Liver (tissue), 9 donors: Measurements from ENCODE around the gene KLK1. TPM values are rescaled to one million over a fixed set of nuclear protein-coding genes. Genes with fewer than 3 reads are reported as not detected.

Experiments
- DNase-seq: peaks from one replicate; pipeline ENCODE4 v3.0.0-alpha.2; 2017; ENCODE audit warnings: low spot score
- H3K27ac ChIP-seq, 2 donors: one replicate each; pipeline ENCODE4 v1.7.0; 2013; ENCODE audit warnings: inconsistent platforms in 2 of 2, low read length in 2 of 2, control low read depth in 1 of 2, low read depth in 1 of 2, mild to moderate bottlenecking in 1 of 2
- H3K27me3 ChIP-seq, 4 donors: one replicate each; pipeline versions ENCODE4 v1.6.1 to v1.7.0; 2013; ENCODE audit warnings: low read length in 3 of 4, inconsistent platforms in 1 of 4, mild to moderate bottlenecking in 1 of 4, moderate library complexity in 1 of 4; ENCODE audit not compliant: control insufficient read depth in 4 of 4, insufficient read depth in 4 of 4
- H3K36me3 ChIP-seq, 4 donors: one replicate each; pipeline versions ENCODE4 v1.6.1 to v1.7.0; 2013; ENCODE audit warnings: low read length in 3 of 4, mild to moderate bottlenecking in 3 of 4, low read depth in 1 of 4, moderate library complexity in 1 of 4; ENCODE audit not compliant: control insufficient read depth in 4 of 4, insufficient read depth in 3 of 4
- H3K4me1 ChIP-seq, 4 donors: one replicate each; pipeline versions ENCODE4 v1.6.1 to v1.7.0; 2013; ENCODE audit warnings: low read length in 3 of 4, mild to moderate bottlenecking in 3 of 4, moderate library complexity in 1 of 4; ENCODE audit not compliant: control insufficient read depth in 4 of 4, insufficient read depth in 4 of 4
- H3K4me3 ChIP-seq, 3 donors: one replicate each; pipeline versions ENCODE4 v1.6.1 to v1.7.0; 2013; ENCODE audit warnings: low read length in 3 of 3, control low read depth in 1 of 3, low read depth in 1 of 3, mild to moderate bottlenecking in 1 of 3
- H3K9ac ChIP-seq, 2 donors: one replicate each; pipeline ENCODE4 v1.7.0; 2013; ENCODE audit warnings: low read length in 2 of 2, mild to moderate bottlenecking in 2 of 2, moderate library complexity in 2 of 2, control low read depth in 1 of 2, low read depth in 1 of 2
- H3K9me3 ChIP-seq, 4 donors: one replicate each; pipeline versions ENCODE4 v1.6.1 to v1.7.0; 2013; ENCODE audit warnings: low read length in 3 of 4; ENCODE audit not compliant: control insufficient read depth in 4 of 4
- ATF3 ChIP-seq: IDR thresholded peaks from 2 replicates; pipeline ENCODE4 v1.6.1; 2016; ENCODE audit warnings: antibody characterized with exemption
- EGR1 ChIP-seq, 2 donors: IDR thresholded peaks; 2 replicates each; pipeline ENCODE4 v1.6.1; 2016 to 2018; ENCODE audit warnings: antibody characterized with exemption in 2 of 2, low read depth in 2 of 2
- FOXA1 ChIP-seq: IDR thresholded peaks from 2 replicates; pipeline ENCODE4 v1.6.1; 2016; ENCODE audit warnings: antibody characterized with exemption
- FOXA2 ChIP-seq: IDR thresholded peaks from 2 replicates; pipeline ENCODE4 v1.6.1; 2016; ENCODE audit warnings: antibody characterized with exemption
- GABPA ChIP-seq, 2 donors: IDR thresholded peaks in 1 of 2; conservative IDR thresholded peaks in 1 of 2; 2 replicates each; pipeline ENCODE4 v1.6.1; 2016; ENCODE audit warnings: antibody characterized with exemption in 2 of 2, mild to moderate bottlenecking in 1 of 2, moderate library complexity in 1 of 2
- HNF4A ChIP-seq, 2 donors: conservative IDR thresholded peaks; 2 replicates each; pipeline ENCODE4 v1.6.1; 2016; ENCODE audit warnings: antibody characterized with exemption in 2 of 2, mild to moderate bottlenecking in 2 of 2
- HNF4G ChIP-seq: IDR thresholded peaks from 2 replicates; pipeline ENCODE4 v1.6.1; 2016; ENCODE audit warnings: antibody characterized with exemption
- JUND ChIP-seq, 2 donors: IDR thresholded peaks; 2 replicates each; pipeline ENCODE4 v1.6.1; 2016; ENCODE audit warnings: antibody characterized with exemption in 2 of 2
- MAX ChIP-seq: IDR thresholded peaks from 2 replicates; pipeline ENCODE4 v1.6.1; 2016; ENCODE audit warnings: antibody characterized with exemption
- NR2F2 ChIP-seq: IDR thresholded peaks from 2 replicates; pipeline ENCODE4 v1.6.1; 2016; ENCODE audit warnings: antibody characterized with exemption
- RAD21 ChIP-seq, 2 donors: IDR thresholded peaks; 2 replicates each; pipeline ENCODE4 v1.6.1; 2016; ENCODE audit warnings: antibody characterized with exemption in 2 of 2, mild to moderate bottlenecking in 2 of 2
- REST ChIP-seq: IDR thresholded peaks from 2 replicates; pipeline ENCODE4 v1.6.1; 2016; ENCODE audit warnings: antibody characterized with exemption, mild to moderate bottlenecking
- RXRA ChIP-seq, 2 donors: IDR thresholded peaks; 2 replicates each; pipeline ENCODE4 v1.6.1; 2017 to 2018; ENCODE audit warnings: antibody characterized with exemption in 2 of 2, mild to moderate bottlenecking in 1 of 2
- SP1 ChIP-seq: IDR thresholded peaks from 2 replicates; pipeline ENCODE4 v1.6.1; 2018; ENCODE audit warnings: antibody characterized with exemption, mild to moderate bottlenecking
- TAF1 ChIP-seq: conservative IDR thresholded peaks from 2 replicates; pipeline ENCODE4 v1.6.1; 2016; ENCODE audit warnings: antibody characterized with exemption, mild to moderate bottlenecking
- YY1 ChIP-seq: IDR thresholded peaks from 2 replicates; pipeline ENCODE4 v1.6.1; 2016; ENCODE audit warnings: antibody characterized with exemption, mild to moderate bottlenecking
- WGBS: extraction: QIAGEN DNeasy Blood & Tissue Kit; methylation state at CpG from one replicate; pipeline ENCODE4 v1.1.7; 2013; 5-methylcytosine and 5-hydroxymethylcytosine counted together
- polyA plus RNA-seq, 2 donors: library from polyadenylated mRNA; stranded (reverse) in 1 of 2; unstranded in 1 of 2; fragments of 200-250 nt in 1 of 2; fragments of >200 nt in 1 of 2; fragmentation: Nextera tagmentation in 1 of 2; extraction: Ambion mirVana in 1 of 2; gene quantifications; one replicate each; pipeline versions ENCODE4 v1.2.1 to v1.2.3, GENCODE V29; 2013 to 2015
- total RNA-seq, 2 donors: library from RNA; depleted of rRNA; stranded (reverse); fragments of >200 nt; gene quantifications; one replicate each; pipeline ENCODE4 v1.2.3, GENCODE V29; 2014
- donor health status: healthy.
- donor health status: healthy.
- donor health status: healthy.
- donor health status: healthy.
- donor health status: healthy.

KLK1 gene
- total and polyA plus RNA-seq, 4 donors, result not detected

GRCh38 chr19:50820086-50820485 is 3.5 kb downstream of the KLK1 start:
- Histone ChIP-seq H3K27ac (no peak overlapping the region), H3K4me3 (no peak overlapping the region), H3K9me3 (no peaks in the 10 kb centered on the region), H3K4me1 (no peaks in the 10 kb centered on the region), H3K9ac (no peak overlapping the region), H3K27me3 (peaks cover 0 to 27% (median 13%) of the 10 kb centered on the region in 4 donors), H3K36me3 (no peaks in the 10 kb centered on the region)
- 5% methylated on average over 15 of the region's 15 CpGs for WGBS
- no peak for DNase-seq
- TF ChIP-seq MAX (no peak), FOXA2 (no peak), FOXA1 (no peak), TAF1 (no peak), RAD21 (IDR thresholded peaks at IDR 0.05) (no peak), HNF4G (no peak), ATF3 (no peak), JUND (IDR thresholded peaks at IDR 0.05) (no peak), NR2F2 (no peak), SP1 (no peak), EGR1 (IDR thresholded peaks at IDR 0.05; ENCODE audit: low read depth in 2 of 2) (no peak), RXRA (IDR thresholded peaks at IDR 0.05) (no peak), REST (no peak)

GRCh38 chr19:50819636-50820035 is 4.0 kb downstream of the KLK1 start:
- no peak for DNase-seq
- H3K36me3 ChIP-seq, result no peaks in the 10 kb centered on the region
- TF ChIP-seq SP1, result no peak
- no peak for TF ChIP-seq FOXA1
- no peak for TF ChIP-seq YY1
- no peak for TF ChIP-seq EGR1 (IDR thresholded peaks at IDR 0.05; ENCODE audit: low read depth in 2 of 2)
- no peak for TF ChIP-seq RAD21 (IDR thresholded peaks at IDR 0.05)
- no peak for TF ChIP-seq REST
- no peak for TF ChIP-seq GABPA (IDR thresholded peaks at IDR 0.05 in 1 of 2, conservative IDR thresholded peaks at IDR 0.05 in 1 of 2)
- no peak for TF ChIP-seq RXRA (IDR thresholded peaks at IDR 0.05)
- no peak for TF ChIP-seq HNF4A (conservative IDR thresholded peaks at IDR 0.05)
- TF ChIP-seq ATF3, result no peak
- no peak for TF ChIP-seq TAF1
- no peak for TF ChIP-seq JUND (IDR thresholded peaks at IDR 0.05)
- TF ChIP-seq MAX, result no peak
- H3K27ac ChIP-seq, result no peak overlapping the region
- H3K4me3 ChIP-seq, result no peak overlapping the region
- no peaks in the 10 kb centered on the region for H3K4me1 ChIP-seq
- peaks cover 0 to 27% (median 13%) of the 10 kb centered on the region in 4 donors for H3K27me3 ChIP-seq
- 28% methylated on average over 8 of the region's 8 CpGs for WGBS
- H3K9ac ChIP-seq, result no peak overlapping the region
- H3K9me3 ChIP-seq, result no peaks in the 10 kb centered on the region
